SH-SY5Y (cell line): ENCODE results near the gene STAG1.

Source experiments
- GATA2 ChIP-seq: IDR thresholded peaks from 2 replicates; pipeline ENCODE4 v1.6.1; 2011; ENCODE audit warnings: mild to moderate bottlenecking, low read depth, low read length
- GATA3 ChIP-seq: IDR thresholded peaks from 2 replicates; pipeline ENCODE4 v1.6.1; 2011; ENCODE audit warnings: low read depth, mild to moderate bottlenecking, low read length, moderate library complexity

DNA sequence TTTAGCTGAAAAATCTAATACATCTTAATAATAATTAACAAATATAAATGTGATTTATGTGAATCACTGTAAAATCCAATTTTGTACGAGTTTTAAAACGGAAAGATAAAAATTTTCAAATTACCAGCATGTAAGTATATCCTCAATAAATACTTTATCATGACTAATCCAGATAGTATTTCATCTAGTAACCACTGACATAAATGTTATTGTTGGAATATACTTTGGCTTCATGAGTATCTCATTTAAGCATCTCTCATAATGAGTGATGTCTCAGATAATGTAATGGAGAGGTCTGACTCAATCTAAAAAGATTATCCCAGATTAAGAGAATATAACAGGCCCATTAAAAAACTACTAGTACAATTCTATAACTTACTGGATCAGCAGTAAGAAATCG lies 216.3 kb downstream of the STAG1 start:
- TF ChIP-seq GATA2 (no peak), GATA3 (no peak)
